Nasal cavity respiratory epithelium epithelial cell of viscerocranial mucosa (primary cell): ENCODE results near the gene RLN1. TPM values are rescaled to one million over a fixed set of nuclear protein-coding genes. Genes with fewer than 3 reads are reported as not detected.

Source experiments
- total RNA-seq: library from RNA; depleted of rRNA; stranded (reverse); fragments of >200 nt; gene quantifications from 2 replicates; pipeline ENCODE4 v1.2.3, GENCODE V29; 2014

RLN1 gene
- total RNA-seq: 0.21 and 0.34 TPM in 2 replicates

GRCh38 chr9:5338992-5339981 is at the start of gene RLN1:
TSS of gene RLN1 (minus strand) at chr9:5339876. CDS start at chr9:5339746, 130 bp downstream.

GRCh38 chr9:5303840-5304795 is 35.6 kb downstream of the RLN1 start, which contains the start of gene RLN2:
TSS of gene RLN2 (minus strand) at chr9:5304716. CDS start at chr9:5304580, 136 bp downstream.

Other genes starting within 250 kb of the RLN1 start
- gene INSL6, start 154.2 kb downstream of the RLN1 start, total RNA-seq: not detected in 2 replicates
- not detected in 2 replicates for gene INSL4, start 108.5 kb downstream of the RLN1 start, total RNA-seq
- gene RLN2, start 35.2 kb downstream of the RLN1 start, total RNA-seq: 0.14 and 0.34 TPM in 2 replicates
- gene PLGRKT, start 98.0 kb upstream of the RLN1 start, total RNA-seq: 20.7 and 32.1 TPM in 2 replicates
- gene CD274, start 110.7 kb upstream of the RLN1 start, total RNA-seq: 20.2 and 56.0 TPM in 2 replicates
- 1.4 and 7.8 TPM in 2 replicates for gene PDCD1LG2, start 170.7 kb upstream of the RLN1 start, total RNA-seq